Stimulated activated CD4-positive, alpha-beta T cell treated with anti-CD3 and anti-CD28 coated beads, Interleukin-15, amount 100 ng/mL, for 1 hour (primary cell): ENCODE data around the gene CLCN3.
A peak's percentile ranks its signal among the peaks of the same experiment; 100 is the strongest.
"Not testable (repeated sequence)": the region's sequence is repeated elsewhere in the genome, so short reads cannot be mapped to it uniquely, and the experiment has no call there.

Experiments used
- DNase-seq, 2 donors: peaks; one replicate each; pipeline ENCODE4 v3.0.0-alpha.2; 2020; ENCODE audit warnings: low read depth in 1 of 2, low spot score in 1 of 2

CLCN3 gene

GRCh38 chr4:169689681-169690080 lies 69.3 kb downstream of the CLCN3 start:
- DNase-seq: no peak

GRCh38 chr4:169690787-169691186 lies 70.4 kb downstream of the CLCN3 start:
- no peak for DNase-seq

- DNase-seq: no peak
Measured at GRCh38 chr4:169698331-169698730, 78.0 kb downstream of the CLCN3 start.

- no peak for DNase-seq
Measured at GRCh38 chr4:169707958-169708643, 87.7 kb downstream of the CLCN3 start.

- DNase-seq: no peak
Measured at GRCh38 chr4:169715826-169716225, 95.4 kb downstream of the CLCN3 start.

GRCh38 chr4:169716677-169717076 lies 96.3 kb downstream of the CLCN3 start:
- no peak for DNase-seq

- no peak for DNase-seq
Measured at GRCh38 chr4:169720529-169720928, 100.2 kb downstream of the CLCN3 start.

- no peak for DNase-seq
Measured at GRCh38 chr4:169723207-169723965, 103.0 kb downstream of the CLCN3 start.

GRCh38 chr4:169724260-169724659 lies 103.9 kb downstream of the CLCN3 start:
- DNase-seq: no peak

GRCh38 chr4:169727616-169728015 lies 107.2 kb downstream of the CLCN3 start:
- DNase-seq: no peak

- no peak for DNase-seq
Measured at GRCh38 chr4:169730564-169730963, 110.2 kb downstream of the CLCN3 start.

GRCh38 chr4:169738604-169739003 lies 118.2 kb downstream of the CLCN3 start:
- not testable (repeated sequence) for DNase-seq

GRCh38 chr4:169741569-169741968 lies 121.2 kb downstream of the CLCN3 start:
- no peak for DNase-seq

- no peak for DNase-seq
Measured at GRCh38 chr4:169744601-169745000, 124.2 kb downstream of the CLCN3 start.

- DNase-seq: no peak
Measured at GRCh38 chr4:169745291-169745690, 124.9 kb downstream of the CLCN3 start.

GRCh38 chr4:169756971-169757574 lies 136.7 kb downstream of the CLCN3 start:
- DNase-seq: no peak

- peak; percentile 85 to 96 for DNase-seq
Measured at GRCh38 chr4:169757575-169758184, 137.3 kb downstream of the CLCN3 start, which contains the start of gene HPF1. Gene HPF1 (minus strand): TSS chr4:169757944. CDS start chr4:169757877, 67 bp downstream.

GRCh38 chr4:169758401-169758962 lies 138.1 kb downstream of the CLCN3 start:
- DNase-seq: no peak

- no peak for DNase-seq
Measured at GRCh38 chr4:169761846-169762245, 141.5 kb downstream of the CLCN3 start.

GRCh38 chr4:169765835-169766234 lies 145.5 kb downstream of the CLCN3 start:
- DNase-seq: no peak

- DNase-seq: no peak
Measured at GRCh38 chr4:169766741-169767140, 146.4 kb downstream of the CLCN3 start.
